Activated CD8-positive, alpha-beta memory T cell treated with anti-CD3 and anti-CD28 coated beads for 4 hours (primary cell): ENCODE results near the gene CHST15.
"Not testable (repeated sequence)": the region's sequence is repeated elsewhere in the genome, so short reads cannot be mapped to it uniquely, and the experiment has no call there.

Experiments
- DNase-seq, 2 donors: peaks; one replicate each; pipeline ENCODE4 v3.0.0-alpha.2; 2020; ENCODE audit warnings: low read depth in 2 of 2

The CHST15 gene

GRCh38 chr10:124124123-124124768 is 30.8 kb upstream of the CHST15 start:
- DNase-seq: no peak

GRCh38 chr10:124123156-124123555 is 29.8 kb upstream of the CHST15 start:
- DNase-seq: no peak

- no peak for DNase-seq
Measured at GRCh38 chr10:124122211-124122610, 28.8 kb upstream of the CHST15 start.

- DNase-seq: no peak
Measured at GRCh38 chr10:124120410-124121061, 27.1 kb upstream of the CHST15 start.

DNA sequence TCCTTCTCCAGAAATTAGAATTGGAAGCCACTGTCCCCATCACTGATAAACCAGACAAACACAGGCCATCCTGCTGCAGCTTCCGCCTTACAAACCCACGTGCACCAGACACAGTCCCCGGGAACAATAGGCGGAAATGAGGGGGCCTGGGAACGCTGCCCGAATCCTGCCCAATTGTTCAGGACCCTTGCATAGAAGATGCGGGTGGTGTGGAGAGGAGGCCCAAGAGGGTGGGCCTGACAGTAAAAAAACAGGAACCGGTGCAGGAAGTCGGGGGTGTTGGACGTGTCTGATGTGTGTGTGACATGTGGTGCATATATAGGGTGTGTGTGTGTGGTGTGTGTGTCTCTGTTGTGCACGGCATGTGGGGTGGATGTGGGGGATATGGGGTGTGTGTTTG is 26.5 kb upstream of the CHST15 start:
- DNase-seq: no peak

DNA sequence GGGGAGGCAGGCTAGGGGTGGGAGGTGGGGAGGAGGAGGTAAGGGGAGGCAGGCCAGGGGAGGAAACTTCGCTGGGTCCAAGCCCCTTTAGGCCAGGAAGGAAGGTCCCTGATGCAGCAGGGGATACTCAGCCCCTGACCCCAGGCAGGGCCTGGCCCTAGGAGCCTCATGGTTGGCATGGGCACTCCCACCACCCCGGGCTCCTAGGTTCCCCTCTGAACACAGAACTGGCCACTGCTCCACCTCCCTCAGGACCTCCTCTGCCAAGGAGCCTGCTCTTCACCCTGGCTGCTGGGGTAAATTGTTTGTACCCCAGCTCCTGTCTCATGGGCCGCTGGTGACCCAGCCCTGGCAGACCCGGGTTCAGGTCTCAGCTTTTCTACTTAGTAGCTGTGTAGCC is 25.8 kb upstream of the CHST15 start:
- DNase-seq: no peak

GRCh38 chr10:124117833-124118232 is 24.4 kb upstream of the CHST15 start:
- DNase-seq: no peak

DNA sequence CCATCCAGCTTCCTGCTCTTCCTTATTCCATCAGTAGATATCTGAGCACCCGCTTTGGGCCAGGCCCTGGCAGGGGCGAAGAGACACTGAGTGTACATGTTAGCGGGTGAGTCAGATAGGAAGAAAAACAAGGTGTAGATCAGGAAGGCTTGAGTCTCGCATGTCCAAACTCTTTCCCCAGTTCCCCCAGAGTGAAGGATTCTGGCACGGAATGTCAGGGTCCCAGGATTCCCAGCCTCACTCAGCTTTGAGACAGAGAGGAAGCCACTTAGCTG is 24.1 kb upstream of the CHST15 start:
- DNase-seq: no peak

- no peak for DNase-seq
Measured at GRCh38 chr10:124116771-124117510, 23.5 kb upstream of the CHST15 start.

DNA sequence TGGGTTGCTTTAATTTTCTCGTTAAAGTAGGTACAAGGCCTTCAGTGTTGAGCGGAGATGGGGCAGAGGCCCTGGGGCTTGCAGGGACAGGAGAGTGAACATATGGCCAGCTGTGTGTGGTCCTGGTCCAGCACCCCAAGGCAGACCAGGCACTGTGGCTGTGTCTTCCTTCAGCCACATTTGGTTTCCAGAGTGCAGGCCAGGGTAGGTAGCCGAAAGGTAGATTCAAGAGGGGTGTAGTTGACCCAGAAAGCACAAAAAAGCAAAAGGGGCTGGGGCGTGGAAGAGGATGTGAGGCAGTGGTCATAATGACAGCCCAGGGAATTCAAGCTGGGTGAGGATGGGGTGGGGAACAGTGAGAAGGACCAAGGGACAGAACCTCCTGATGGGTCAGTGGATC is 21.3 kb upstream of the CHST15 start:
- DNase-seq: no peak

DNA sequence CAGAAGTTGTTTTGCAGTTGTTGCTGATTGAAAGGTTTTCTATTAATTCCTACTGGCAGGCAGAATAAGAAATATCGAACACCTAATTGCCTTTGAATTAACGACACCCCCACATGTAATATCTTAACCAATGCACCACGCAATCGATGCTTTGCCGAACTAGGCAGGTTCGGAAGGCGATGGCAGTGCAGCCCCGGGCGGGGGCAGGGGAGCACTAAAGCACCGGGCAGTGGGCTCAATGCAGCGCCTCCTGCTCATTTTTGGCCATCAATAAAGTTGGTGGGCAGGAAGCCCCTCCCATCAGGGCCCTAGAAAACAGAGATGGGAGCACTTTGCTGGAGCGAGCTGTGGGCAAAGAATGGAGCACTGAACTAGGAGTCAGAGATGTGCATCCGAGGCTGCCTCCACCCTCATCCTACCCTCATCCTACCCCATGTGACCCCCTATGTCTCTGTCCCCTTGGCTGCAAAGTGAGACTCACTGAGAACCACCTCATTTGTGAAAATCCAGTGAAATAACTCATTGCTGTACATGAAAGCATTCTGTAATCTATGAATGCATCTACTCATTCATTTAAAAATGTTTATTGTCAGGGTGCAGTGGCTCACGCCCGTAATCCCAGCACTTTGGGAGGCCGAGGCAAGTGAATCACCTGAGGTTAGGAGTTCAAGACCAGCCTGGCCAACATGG is 19.6 kb upstream of the CHST15 start:
- no peak for DNase-seq

GRCh38 chr10:124110882-124111281 is 17.5 kb upstream of the CHST15 start:
- no peak for DNase-seq

GRCh38 chr10:124109261-124109660 is 15.9 kb upstream of the CHST15 start:
- DNase-seq: no peak

DNA sequence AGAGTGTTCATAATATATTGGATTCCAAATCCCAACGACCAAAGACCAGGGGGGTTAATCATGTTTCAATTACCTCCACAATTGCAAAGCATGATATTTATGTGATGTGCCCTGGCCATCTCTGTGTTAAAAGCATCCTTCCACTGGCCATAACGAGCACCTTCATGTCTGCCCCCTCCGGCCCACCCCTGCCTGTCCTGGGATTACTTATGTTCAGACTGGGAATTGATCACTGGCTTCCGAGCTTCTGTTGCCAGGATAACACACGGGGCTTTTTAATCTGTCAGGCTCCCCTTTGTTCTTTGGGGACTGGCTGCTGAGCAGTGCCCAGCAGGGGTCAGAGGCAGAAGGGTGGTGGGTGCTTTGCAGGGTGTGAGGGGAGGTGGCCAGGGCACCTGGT is 13.7 kb upstream of the CHST15 start:
- no peak for DNase-seq

GRCh38 chr10:124106241-124106879 is 13.0 kb upstream of the CHST15 start:
- DNase-seq: no peak

DNA sequence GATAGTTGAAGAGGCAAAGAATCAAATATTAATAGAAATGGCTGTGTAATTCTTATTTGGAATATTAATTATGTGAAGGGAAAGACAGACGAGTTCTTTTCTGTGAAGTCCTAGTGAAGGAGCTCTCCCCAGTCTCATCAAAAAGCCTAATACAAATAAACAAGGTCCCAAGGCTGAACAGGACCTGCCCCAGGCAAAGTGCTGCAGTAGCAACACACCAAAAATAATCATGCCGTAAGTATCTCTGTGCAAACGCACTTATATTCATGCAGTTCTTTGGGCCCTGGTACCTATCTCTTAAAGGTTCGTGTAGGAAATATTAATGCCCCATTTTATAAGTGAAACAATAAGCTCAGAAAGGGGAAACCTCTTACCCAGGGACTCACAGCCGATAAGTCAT is 12.2 kb upstream of the CHST15 start:
- DNase-seq: no peak

GRCh38 chr10:124105045-124105444 is 11.6 kb upstream of the CHST15 start:
- no peak for DNase-seq

DNA sequence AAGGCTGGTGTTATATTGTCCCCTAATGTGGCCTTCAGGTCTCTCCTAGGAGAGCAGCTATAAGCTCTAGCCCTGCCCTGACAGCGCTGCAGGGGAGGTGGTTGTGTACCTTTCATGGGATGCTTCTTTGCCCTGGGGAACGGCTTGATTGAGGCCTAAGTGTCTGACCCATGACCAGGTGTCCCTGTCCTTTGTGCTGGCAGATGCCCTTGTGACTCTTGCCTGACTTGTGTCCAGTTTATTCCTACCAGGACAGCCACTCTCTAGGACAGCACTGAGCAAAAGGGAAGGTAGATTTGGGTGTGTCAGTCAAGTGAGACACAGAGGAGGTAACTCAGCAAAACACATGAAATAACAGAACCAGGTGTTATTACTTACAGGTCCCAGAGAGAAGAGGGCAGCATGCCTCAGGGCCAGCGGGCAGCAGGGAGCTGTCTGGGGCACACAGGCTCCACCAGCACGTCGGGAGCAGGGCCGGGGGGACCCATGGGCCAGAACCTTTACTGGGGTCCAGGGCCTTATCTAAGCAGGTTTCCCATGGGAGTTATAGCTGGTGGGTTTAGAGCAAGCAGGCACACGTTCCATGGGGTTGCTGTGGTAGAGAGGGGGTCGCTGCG is 10.7 kb upstream of the CHST15 start:
- no peak for DNase-seq

DNA sequence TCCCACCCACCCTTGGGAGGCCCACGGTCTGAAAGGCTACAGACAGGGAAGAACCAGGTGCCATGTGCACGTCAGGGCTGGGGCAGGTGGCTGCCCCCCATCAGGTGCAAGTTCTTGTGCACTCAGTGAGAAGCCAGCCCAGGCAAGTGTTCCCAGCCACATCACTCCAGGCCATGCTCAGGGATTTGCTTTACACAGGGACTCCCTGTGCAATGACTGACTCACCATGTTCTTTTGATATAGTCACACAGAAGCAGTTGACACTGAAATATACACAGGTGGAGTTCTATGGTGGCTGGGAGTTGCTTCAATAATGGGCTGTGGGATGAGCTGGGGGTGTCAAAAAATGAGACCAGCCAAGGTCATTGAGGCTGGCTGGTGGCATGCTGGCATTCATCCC is 8.0 kb upstream of the CHST15 start:
- no peak for DNase-seq

DNA sequence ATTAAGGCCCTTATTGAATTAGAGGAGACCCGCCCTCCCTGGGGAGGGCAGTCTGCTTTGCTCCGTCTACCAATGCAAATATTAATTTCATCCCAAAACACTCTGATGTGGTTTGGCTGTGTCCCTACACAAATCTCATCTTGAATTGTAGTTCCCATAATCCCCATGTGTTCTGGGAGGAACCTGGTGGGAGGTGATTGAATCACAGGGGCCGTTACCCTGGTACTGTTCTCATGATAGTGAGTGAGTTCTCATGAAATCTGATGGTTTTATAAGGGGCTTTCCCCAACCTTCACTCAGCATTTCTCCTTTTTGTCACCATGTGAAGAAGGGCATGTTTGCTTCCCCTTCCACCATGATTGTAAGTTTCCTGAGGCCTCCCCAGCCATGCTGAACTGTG is 7.3 kb upstream of the CHST15 start:
- DNase-seq: not testable (repeated sequence)

DNA sequence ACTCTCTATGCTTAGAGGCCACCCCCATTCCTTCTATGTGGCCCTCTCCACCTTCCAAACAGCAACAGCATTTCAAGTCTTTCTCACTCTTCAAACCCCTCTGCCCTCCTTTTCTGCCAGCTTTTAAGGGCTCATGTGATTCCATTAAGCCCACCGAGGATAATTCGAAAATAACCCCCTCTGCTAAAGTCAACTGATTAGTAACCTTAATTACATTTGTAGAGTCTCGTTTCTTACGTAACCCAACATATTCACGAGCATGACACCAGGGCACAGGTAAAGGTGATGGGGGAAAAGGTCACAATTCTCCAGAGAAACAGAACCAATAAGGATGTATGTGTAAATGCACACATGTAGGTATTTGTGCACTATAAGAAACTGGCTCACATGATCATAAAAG is 6.7 kb upstream of the CHST15 start:
- no peak for DNase-seq

DNA sequence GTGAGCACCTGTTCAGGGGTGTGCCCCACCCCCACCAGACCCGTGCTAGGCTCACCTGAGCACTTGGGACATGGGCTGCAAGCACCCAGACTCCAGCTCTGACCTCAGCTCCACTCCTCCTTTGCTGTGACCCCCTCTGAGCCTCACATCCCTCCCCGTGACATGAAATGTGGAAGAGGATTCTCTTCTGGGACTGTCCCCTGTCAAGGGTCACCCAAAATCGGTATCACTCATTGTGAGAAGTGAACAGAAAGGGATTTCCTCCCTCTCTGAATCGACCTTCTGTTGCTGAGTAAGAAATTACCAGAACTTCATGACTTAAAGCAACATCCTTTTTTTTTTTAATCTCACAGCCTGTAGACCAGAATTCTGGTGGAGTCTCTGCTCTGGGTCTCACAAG is 6.2 kb upstream of the CHST15 start:
- no peak for DNase-seq
